CD4-positive, alpha-beta T cell (primary cell): ENCODE measurements around the gene CDKL2. TPM values are rescaled to one million over a fixed set of nuclear protein-coding genes. Genes with fewer than 3 reads are reported as not detected.

Experiments
- ATAC-seq: fragments of 200-7000 bp; cut with Tn5 transposase; one replicate; pipeline ENCODE4 v1.10.0; 2022; ENCODE audit warnings: mild to moderate bottlenecking; ENCODE audit not compliant: poor library complexity
- CTCF ChIA-PET: fragments of 350-600 bp; sonication (Branson Sonifier 250); formaldehyde crosslinking; loops from one replicate; lab custom pipeline; 2021; ENCODE audit warnings: antibody characterized with exemption, inconsistent platforms; lab: Charles Lee
- POLR2A ChIA-PET: fragments of 350-600 bp; sonication (Branson Sonifier 250); formaldehyde crosslinking; loops from one replicate; lab custom pipeline; 2021; ENCODE audit warnings: antibody characterized with exemption, inconsistent platforms; lab: Charles Lee
- DNase-seq, 14 experiments: peaks; one replicate each; pipeline ENCODE4 v3.0.0-alpha.2; 2013 to 2020; ENCODE audit warnings: mixed read lengths in 2 of 14
- H3K27ac ChIP-seq, 2 donors: one replicate each; pipeline versions ENCODE4 v1.5.1 to v1.7.0; 2013; ENCODE audit warnings: low read length in 2 of 2, low read depth in 1 of 2, mild to moderate bottlenecking in 1 of 2
- H3K27me3 ChIP-seq, 2 experiments: 1 replicate in 1 of 2; 2 replicates in 1 of 2; pipeline versions ENCODE4 v1.6.1 to v1.7.0; 2013; ENCODE audit warnings: low read length in 2 of 2, control low read depth in 1 of 2, mild to moderate bottlenecking in 1 of 2, moderate library complexity in 1 of 2; ENCODE audit not compliant: insufficient read depth in 2 of 2, control insufficient read depth in 1 of 2
- H3K36me3 ChIP-seq: one replicate; pipeline ENCODE4 v1.6.1; 2013; ENCODE audit warnings: low read length, control low read depth; ENCODE audit not compliant: insufficient read depth
- H3K4me1 ChIP-seq: one replicate; pipeline ENCODE4 v1.6.1; 2013; ENCODE audit warnings: low read length, control low read depth; ENCODE audit not compliant: insufficient read depth
- H3K4me3 ChIP-seq: one replicate; pipeline ENCODE4 v1.5.1; 2013; ENCODE audit warnings: mild to moderate bottlenecking, low read length, moderate library complexity
- H3K9me3 ChIP-seq, 2 experiments: 1 replicate in 1 of 2; 2 replicates in 1 of 2; pipeline versions ENCODE4 v1.6.1 to v1.7.0; 2013; ENCODE audit warnings: low read length in 2 of 2, mild to moderate bottlenecking in 2 of 2, control low read depth in 1 of 2, moderate library complexity in 1 of 2; ENCODE audit not compliant: control insufficient read depth in 1 of 2, insufficient read depth in 1 of 2
- H3K27ac Mint-ChIP-seq: one replicate; pipeline ENCODE4 v1.8.0; 2020; ENCODE audit warnings: mixed read lengths
- H3K27me3 Mint-ChIP-seq: one replicate; pipeline ENCODE4 v1.8.0; 2021; ENCODE audit warnings: mixed read lengths
- H3K36me3 Mint-ChIP-seq: one replicate; pipeline ENCODE4 v1.8.0; 2021; ENCODE audit warnings: low read depth, mixed read lengths
- H3K4me1 Mint-ChIP-seq: one replicate; pipeline ENCODE4 v1.8.0; 2021; ENCODE audit warnings: low read depth, mixed read lengths
- H3K4me3 Mint-ChIP-seq: one replicate; pipeline ENCODE4 v1.8.0; 2020; ENCODE audit warnings: mild to moderate bottlenecking, mixed read lengths
- H3K9me3 Mint-ChIP-seq: one replicate; pipeline ENCODE4 v1.8.0; 2020; ENCODE audit warnings: mixed read lengths
- intact Hi-C, 2 experiments: fragments of 100-400 bp; cut with DNase I in 1 of 2; cut with micrococcal nuclease in 1 of 2; formaldehyde crosslinking; loops; one replicate each; pipeline versions ENCODE4 v1.15.1 to v1.9.0; 2023 to 2025; cut with DNase I, micrococcal nuclease
- total RNA-seq, 174 experiments: library from RNA in 2 of 174; stranded (reverse) in 2 of 174; gene quantifications; one replicate each; pipeline ENCODE4 v1.2.3 and lab custom pipeline; 2021 to 2026
- TF ChIP-seq, protein P1 (sequence below): fragments of 200-600 bp; IDR thresholded peaks from one replicate; pipeline ENCODE4 v1.8.0; 2022; ENCODE audit warnings: antibody characterized with exemption, mild to moderate bottlenecking

Gene CDKL2
- total RNA-seq, 2 experiments from 2014 or later = 0.38 to 0.92 TPM

GRCh38 chr4:75634281-75634680, 4.0 kb upstream of the CDKL2 start:
- ATAC-seq (no peak), DNase-seq (no peak)
- ChIA-PET POLR2A (no interaction called here), CTCF (no interaction called here)
- Histone ChIP-seq H3K4me1 (peaks cover 16% of the 10 kb centered on the region), H3K27me3 (no peaks in the 10 kb centered on the region), H3K36me3 (no peaks in the 10 kb centered on the region), H3K9me3 (no peaks in the 10 kb centered on the region), H3K27ac (no peak overlapping the region), H3K4me3 (no peak overlapping the region)
- Mint-ChIP-seq H3K27me3 (no peaks in the 10 kb centered on the region), H3K4me3 (no peak overlapping the region), H3K9me3 (no peaks in the 10 kb centered on the region), H3K4me1 (peaks cover 12% of the 10 kb centered on the region), H3K36me3 (no peaks in the 10 kb centered on the region), H3K27ac (no peak overlapping the region)
- TF ChIP-seq, protein P1, sequence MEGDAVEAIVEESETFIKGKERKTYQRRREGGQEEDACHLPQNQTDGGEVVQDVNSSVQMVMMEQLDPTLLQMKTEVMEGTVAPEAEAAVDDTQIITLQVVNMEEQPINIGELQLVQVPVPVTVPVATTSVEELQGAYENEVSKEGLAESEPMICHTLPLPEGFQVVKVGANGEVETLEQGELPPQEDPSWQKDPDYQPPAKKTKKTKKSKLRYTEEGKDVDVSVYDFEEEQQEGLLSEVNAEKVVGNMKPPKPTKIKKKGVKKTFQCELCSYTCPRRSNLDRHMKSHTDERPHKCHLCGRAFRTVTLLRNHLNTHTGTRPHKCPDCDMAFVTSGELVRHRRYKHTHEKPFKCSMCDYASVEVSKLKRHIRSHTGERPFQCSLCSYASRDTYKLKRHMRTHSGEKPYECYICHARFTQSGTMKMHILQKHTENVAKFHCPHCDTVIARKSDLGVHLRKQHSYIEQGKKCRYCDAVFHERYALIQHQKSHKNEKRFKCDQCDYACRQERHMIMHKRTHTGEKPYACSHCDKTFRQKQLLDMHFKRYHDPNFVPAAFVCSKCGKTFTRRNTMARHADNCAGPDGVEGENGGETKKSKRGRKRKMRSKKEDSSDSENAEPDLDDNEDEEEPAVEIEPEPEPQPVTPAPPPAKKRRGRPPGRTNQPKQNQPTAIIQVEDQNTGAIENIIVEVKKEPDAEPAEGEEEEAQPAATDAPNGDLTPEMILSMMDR = no peak
- intact Hi-C loops = loop anchor here in 1 of 2 experiments (5.0 to 10.0 kb wide), 3 partner anchors 38 to 581 kb away; partner anchors contain the start of genes G3BP2 and SCARB2

GRCh38 chr4:75633846-75634245, 3.5 kb upstream of the CDKL2 start:
- Mint-ChIP-seq H3K27me3 (no peaks in the 10 kb centered on the region), H3K36me3 (no peaks in the 10 kb centered on the region), H3K27ac (no peak overlapping the region), H3K9me3 (no peaks in the 10 kb centered on the region), H3K4me3 (no peak overlapping the region), H3K4me1 (peaks cover 12% of the 10 kb centered on the region)
- no peak overlapping the region for H3K27ac ChIP-seq
- no peaks in the 10 kb centered on the region for H3K36me3 ChIP-seq
- TF ChIP-seq, protein P1 = no peak
- intact Hi-C loops = loop anchor here in 1 of 2 experiments (5.0 to 10.0 kb wide), 3 partner anchors 38 to 581 kb away; partner anchors contain the start of genes G3BP2 and SCARB2
- CTCF ChIA-PET = no interaction called here
- H3K4me3 ChIP-seq = no peak overlapping the region
- H3K9me3 ChIP-seq = no peaks in the 10 kb centered on the region
- peaks cover 16% of the 10 kb centered on the region for H3K4me1 ChIP-seq
- no peaks in the 10 kb centered on the region for H3K27me3 ChIP-seq
- DNase-seq (no peak), ATAC-seq (no peak)
- POLR2A ChIA-PET = no interaction called here

DNA sequence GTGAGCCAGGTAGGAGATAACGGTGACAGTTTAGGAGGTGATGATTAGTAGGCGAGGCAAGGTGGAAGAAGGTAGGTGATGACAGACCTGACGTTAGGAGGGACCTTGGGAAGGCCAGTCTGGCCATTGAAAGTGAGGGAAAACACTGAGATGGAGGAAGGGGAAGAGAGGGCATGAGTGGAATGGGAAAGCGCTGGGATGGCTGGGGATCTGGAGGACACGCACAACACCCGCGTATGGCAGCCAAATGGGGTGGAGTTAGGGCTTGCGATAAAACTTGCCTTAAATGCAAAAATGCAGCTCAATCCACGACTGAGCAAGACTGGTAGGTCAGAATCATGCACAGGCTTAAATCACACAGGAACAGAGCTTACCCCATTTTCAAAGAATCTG, 605 bp upstream of the CDKL2 start:
- TF ChIP-seq, protein P1 = no peak
- ATAC-seq = no peak
- peak overlapping the region; percentile 85 for H3K4me3 ChIP-seq
- H3K4me1 ChIP-seq = peaks cover 16% of the 10 kb centered on the region
- H3K9me3 ChIP-seq = no peaks in the 10 kb centered on the region
- no peaks in the 10 kb centered on the region for H3K36me3 ChIP-seq
- Mint-ChIP-seq H3K27me3 (no peaks in the 10 kb centered on the region), H3K4me1 (peaks cover 12% of the 10 kb centered on the region), H3K36me3 (no peaks in the 10 kb centered on the region), H3K4me3 (peak overlapping the region; percentile 90), H3K27ac (peak overlapping the region; percentile 75), H3K9me3 (no peaks in the 10 kb centered on the region)
- CTCF ChIA-PET = interaction anchor here (1.1 kb wide), 1 partner anchor 24 kb away, joined by 4 read pairs; no protein-coding TSS in a partner anchor
- POLR2A ChIA-PET = interaction anchor here (1.0 to 2.7 kb wide), 7 partner anchors 8 to 360 kb away, joined by 3 to 20 read pairs (median 6); partner anchors contain the start of genes RCHY1, SDAD1, THAP6 and USO1
- intact Hi-C loops = loop anchor here (1.0 to 10.0 kb wide), 6 partner anchors 41 to 584 kb away; partner anchors contain the start of genes G3BP2 (in 2 of the 2), USO1 (in 2 of the 2) and SCARB2 (in 1 of the 2)
- no peaks in the 10 kb centered on the region for H3K27me3 ChIP-seq
- peak overlapping the region in 1 of 2 donors; percentile 48 for H3K27ac ChIP-seq
- no peak for DNase-seq
